B cell (primary cell): ENCODE results near the gene LMBR1L. TPM values are rescaled to one million over a fixed set of nuclear protein-coding genes. Genes with fewer than 3 reads are reported as not detected.

Experiments
- ATAC-seq: fragments of 200-7000 bp; cut with Tn5 transposase; one replicate; pipeline ENCODE4 v1.10.0; 2021; ENCODE audit warnings: low read depth, mild to moderate bottlenecking, moderate number of reproducible peaks, moderate library complexity
- CTCF ChIA-PET: fragments of 350-600 bp; sonication (Branson Sonifier 250); formaldehyde crosslinking; loops from one replicate; lab custom pipeline; 2021; ENCODE audit warnings: antibody characterized with exemption, inconsistent platforms; lab: Charles Lee
- POLR2A ChIA-PET: fragments of 350-600 bp; sonication (Branson Sonifier 250); formaldehyde crosslinking; loops from one replicate; lab custom pipeline; 2021; ENCODE audit warnings: antibody characterized with exemption; lab: Charles Lee
- DNase-seq: peaks from one replicate; pipeline ENCODE4 v3.0.0; 2013
- H2AFZ ChIP-seq: 2 replicates; pipeline ENCODE4 v1.6.1; 2012; ENCODE audit warnings: mild to moderate bottlenecking, low read depth, low read length; ENCODE audit not compliant: insufficient read depth, poor library complexity, severe bottlenecking
- H3K27ac ChIP-seq, 2 donors: 1 replicate in 1 of 2; 2 replicates in 1 of 2; pipeline ENCODE4 v1.5.1; 2012 to 2013; ENCODE audit warnings: low read length in 2 of 2, mild to moderate bottlenecking in 2 of 2, moderate library complexity in 1 of 2
- H3K27me3 ChIP-seq, 4 experiments: fragments of 200-600 bp in 1 of 4; sonication (generic) in 1 of 4; replicated peaks in 1 of 4; 1 replicate in 2 of 4; 2 replicates in 2 of 4; pipeline versions ENCODE4 v1.6.1 to v1.7.0; 2013 to 2016; ENCODE audit warnings: low read length in 3 of 4, mild to moderate bottlenecking in 2 of 4, mixed read lengths in 1 of 4, moderate library complexity in 1 of 4; ENCODE audit not compliant: insufficient read depth in 4 of 4, control insufficient read depth in 3 of 4; ENCODE audit errors: control extremely low read depth in 1 of 4
- H3K36me3 ChIP-seq, 2 experiments: replicated peaks in 1 of 2; 1 replicate in 1 of 2; 2 replicates in 1 of 2; pipeline versions ENCODE4 v1.6.1 to v1.7.1; 2013; ENCODE audit warnings: low read length in 1 of 2; ENCODE audit not compliant: insufficient read depth in 2 of 2, control insufficient read depth in 1 of 2; ENCODE audit errors: control extremely low read depth in 1 of 2, extremely low read depth in 1 of 2
- H3K4me1 ChIP-seq, 2 donors: fragments of 200-600 bp in 1 of 2; sonication (generic) in 1 of 2; 1 replicate in 1 of 2; 2 replicates in 1 of 2; pipeline versions ENCODE4 v1.5.1 to v1.6.1; 2013 to 2017; ENCODE audit warnings: low read length in 2 of 2; ENCODE audit not compliant: control insufficient read depth in 2 of 2, insufficient read depth in 2 of 2
- H3K4me2 ChIP-seq: replicated peaks from 2 replicates; pipeline ENCODE3; 2012; ENCODE audit warnings: mild to moderate bottlenecking, low read depth, low read length; ENCODE audit not compliant: poor library complexity, severe bottlenecking
- H3K4me3 ChIP-seq, 5 experiments: fragments of 200-600 bp in 1 of 5; sonication (generic) in 1 of 5; 1 replicate in 3 of 5; 2 replicates in 2 of 5; pipeline versions ENCODE4 v1.5.1 to v1.7.0; 2011 to 2016; ENCODE audit warnings: low read length in 4 of 5, mild to moderate bottlenecking in 4 of 5, low read depth in 2 of 5, control low read depth in 1 of 5, moderate library complexity in 1 of 5; ENCODE audit not compliant: insufficient read depth in 1 of 5; ENCODE audit errors: control extremely low read depth in 1 of 5, extremely low read depth in 1 of 5
- H3K79me2 ChIP-seq: fragments of 200-600 bp; sonication (generic); one replicate; pipeline ENCODE4 v1.6.0; 2016; ENCODE audit warnings: low read length; ENCODE audit not compliant: control insufficient read depth, insufficient read depth
- H3K9ac ChIP-seq: fragments of 200-600 bp; sonication (generic); 2 replicates; pipeline ENCODE4 v1.6.1; 2017; ENCODE audit warnings: mild to moderate bottlenecking, low read length, moderate library complexity
- H3K9me3 ChIP-seq, 3 donors: one replicate each; pipeline versions ENCODE4 v1.6.1 to v1.7.1; 2013; ENCODE audit warnings: low read length in 2 of 3; ENCODE audit not compliant: control insufficient read depth in 2 of 3, insufficient read depth in 1 of 3; ENCODE audit errors: control extremely low read depth in 1 of 3
- H4K20me1 ChIP-seq: 2 replicates; pipeline ENCODE4 v1.6.0; 2012; ENCODE audit warnings: mild to moderate bottlenecking, low read length; ENCODE audit not compliant: insufficient read depth, control insufficient read depth, poor library complexity, severe bottlenecking
- H3K27ac Mint-ChIP-seq: one replicate; pipeline ENCODE4 v1.8.0; 2021; ENCODE audit warnings: mixed read lengths
- H3K27me3 Mint-ChIP-seq: one replicate; pipeline ENCODE4 v1.8.0; 2021; ENCODE audit warnings: mixed read lengths
- H3K4me1 Mint-ChIP-seq: one replicate; pipeline ENCODE4 v1.8.0; 2021; ENCODE audit warnings: mixed read lengths
- H3K4me3 Mint-ChIP-seq: one replicate; pipeline ENCODE4 v1.8.0; 2021; ENCODE audit warnings: mixed read lengths
- H3K9me3 Mint-ChIP-seq: one replicate; pipeline ENCODE4 v1.8.0; 2022; ENCODE audit warnings: mixed read lengths; ENCODE audit not compliant: insufficient read depth
- WGBS: methylation state at CpG from one replicate; pipeline ENCODE4 v1.1.5; 2013; ENCODE audit warnings: missing lambda C conversion rate; ENCODE audit not compliant: insufficient coverage; 5-methylcytosine and 5-hydroxymethylcytosine counted together
- intact Hi-C: fragments of 100-400 bp; cut with micrococcal nuclease; formaldehyde crosslinking; loops from one replicate; pipeline ENCODE4 v1.10.0; 2022
- polyA plus RNA-seq: library from polyadenylated mRNA; depleted of rRNA; stranded (reverse); fragments of >200 nt; gene quantifications from 2 replicates; pipeline ENCODE4 v1.2.3, GENCODE V29; 2012
- total RNA-seq, 2 donors: library from RNA; stranded (reverse); fragments of 120-200 nt in 1 of 2; gene quantifications; 1 replicate in 1 of 2; 2 replicates in 1 of 2; pipeline versions ENCODE4 v1.2.3 to v1.2.4, GENCODE V29; 2013 to 2022
- TF ChIP-seq, protein P1 (sequence below): fragments of 200-600 bp; IDR thresholded peaks from one replicate; pipeline ENCODE4 v1.8.0; 2022; ENCODE audit warnings: antibody characterized with exemption, mild to moderate bottlenecking

Gene LMBR1L
- total and polyA plus RNA-seq, 2 donors (not counting 1 experiment from before 2014, with no cell fraction given): 133 to 187 TPM

DNA sequence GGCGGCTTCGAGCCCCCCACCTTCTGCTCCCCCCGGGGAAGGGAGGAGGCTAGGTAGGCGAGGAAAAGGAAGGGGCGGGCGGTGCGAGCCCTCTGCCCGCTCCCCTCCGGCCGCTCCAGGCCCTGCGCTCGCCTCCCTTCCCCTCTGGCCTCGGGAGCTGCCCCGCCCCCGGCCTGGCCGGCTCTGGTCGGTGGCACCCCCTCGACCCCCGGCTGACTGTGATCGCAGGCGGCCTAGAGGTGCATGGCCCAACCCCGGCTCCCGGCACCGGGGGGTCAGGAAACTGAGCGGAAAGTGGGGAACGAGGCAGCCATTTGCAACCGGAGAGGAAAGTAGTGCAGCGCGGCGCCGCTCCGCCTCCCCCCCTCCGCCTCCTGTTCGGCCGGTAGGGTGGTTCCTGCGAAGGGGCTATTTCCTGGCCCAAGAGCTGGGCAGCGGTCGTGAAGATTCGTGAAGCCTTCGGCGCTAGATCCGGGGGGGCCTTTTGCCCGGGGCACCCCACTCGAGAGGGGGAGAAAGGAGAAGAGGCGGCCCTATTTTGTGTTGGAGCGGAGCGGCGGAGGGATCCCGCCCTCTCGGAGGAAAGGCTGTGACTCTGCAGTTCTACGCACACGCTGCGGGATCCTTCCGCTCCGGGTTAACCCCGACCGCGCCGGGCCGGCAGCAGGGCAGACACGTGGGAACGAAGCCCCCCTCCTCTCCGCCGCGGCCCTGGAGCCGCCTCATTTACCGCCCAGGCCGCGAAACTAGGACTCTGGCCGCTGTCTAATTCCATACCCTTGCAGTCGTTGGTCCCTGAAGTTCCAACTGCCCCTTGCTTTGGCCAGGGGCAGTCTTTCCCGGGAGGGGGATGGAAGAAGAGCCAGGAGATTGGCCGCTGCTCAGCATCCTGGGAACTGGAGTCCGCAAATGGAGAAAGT is 50.1 kb downstream of the LMBR1L start, which contains the start of gene KMT2D:
KMT2D (minus strand) TSS at position 558 of the 920 bp plus-strand sequence. CDS start 5,470 bp downstream, outside the sequence.
- Mint-ChIP-seq H3K4me3 (peak within 1 kb of the TSS; percentile 97), H3K27ac (peak within 1 kb of the TSS; percentile 99), H3K4me1 (peaks cover 50% of the 10 kb centered on the region), H3K27me3 (no peaks in the 10 kb centered on the region), H3K9me3 (no peaks in the 10 kb centered on the region)
- Histone ChIP-seq H3K4me2 (peak within 1 kb of the TSS; percentile 97), H4K20me1 (peaks cover 43% of the 10 kb centered on the region), H3K27ac (peak within 1 kb of the TSS; percentile 77 to 88), H3K79me2 (peaks cover 63% of the 10 kb centered on the region), H3K36me3 (peaks cover 0 to 3% of the 10 kb centered on the region in 2 experiments), H3K9me3 (no peaks in the 10 kb centered on the region), H3K4me1 (peaks cover 46 to 50% of the 10 kb centered on the region in 2 donors), H2AFZ (peak within 1 kb of the TSS; percentile 99), H3K4me3 (peak within 1 kb of the TSS; percentile 81 to 97 (median 91)), H3K27me3 (no peaks in the 10 kb centered on the region), H3K9ac (peak within 1 kb of the TSS; percentile 93)
- intact Hi-C loops: loop anchor here (1.0 to 10.0 kb wide), 5 partner anchors 10 to 346 kb away; partner anchors contain the start of genes CCNT1, PRKAG1, TUBA1A and TUBA1B
- ATAC-seq (peak; percentile 72), DNase-seq (peak; percentile 97)
- ChIA-PET CTCF (interaction anchor here (1.2 to 1.4 kb wide), 2 partner anchors 9 to 70 kb away, joined by 4 to 5 read pairs; partner anchors contain the start of gene RHEBL1), POLR2A (interaction anchor here (0.5 to 2.5 kb wide), 3 partner anchors 9 to 175 kb away, joined by 3 to 12 read pairs (median 5); partner anchors contain the start of gene RHEBL1)
- under 1% methylated on average over 70 of the region's 74 CpGs for WGBS
- TF ChIP-seq, protein P1, sequence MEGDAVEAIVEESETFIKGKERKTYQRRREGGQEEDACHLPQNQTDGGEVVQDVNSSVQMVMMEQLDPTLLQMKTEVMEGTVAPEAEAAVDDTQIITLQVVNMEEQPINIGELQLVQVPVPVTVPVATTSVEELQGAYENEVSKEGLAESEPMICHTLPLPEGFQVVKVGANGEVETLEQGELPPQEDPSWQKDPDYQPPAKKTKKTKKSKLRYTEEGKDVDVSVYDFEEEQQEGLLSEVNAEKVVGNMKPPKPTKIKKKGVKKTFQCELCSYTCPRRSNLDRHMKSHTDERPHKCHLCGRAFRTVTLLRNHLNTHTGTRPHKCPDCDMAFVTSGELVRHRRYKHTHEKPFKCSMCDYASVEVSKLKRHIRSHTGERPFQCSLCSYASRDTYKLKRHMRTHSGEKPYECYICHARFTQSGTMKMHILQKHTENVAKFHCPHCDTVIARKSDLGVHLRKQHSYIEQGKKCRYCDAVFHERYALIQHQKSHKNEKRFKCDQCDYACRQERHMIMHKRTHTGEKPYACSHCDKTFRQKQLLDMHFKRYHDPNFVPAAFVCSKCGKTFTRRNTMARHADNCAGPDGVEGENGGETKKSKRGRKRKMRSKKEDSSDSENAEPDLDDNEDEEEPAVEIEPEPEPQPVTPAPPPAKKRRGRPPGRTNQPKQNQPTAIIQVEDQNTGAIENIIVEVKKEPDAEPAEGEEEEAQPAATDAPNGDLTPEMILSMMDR: no peak
